Type B pancreatic cell (in vitro differentiated cells): ENCODE data around the gene ELFN1. TPM values are rescaled to one million over a fixed set of nuclear protein-coding genes. Genes with fewer than 3 reads are reported as not detected.

Experiments used
- DNase-seq: peaks from one replicate; pipeline ENCODE4 v3.0.0; 2021; ENCODE audit warnings: mixed read lengths; ENCODE audit not compliant: unreplicated experiment; ENCODE audit errors: extremely low spot score
- H3K27ac Mint-ChIP-seq: 2 replicates; pipeline ENCODE4 v1.8.0; 2021; ENCODE audit warnings: mild to moderate bottlenecking, mixed read lengths
- H3K27me3 Mint-ChIP-seq: 2 replicates; pipeline ENCODE4 v1.8.0; 2021; ENCODE audit warnings: mixed read lengths
- H3K36me3 Mint-ChIP-seq: 2 replicates; pipeline ENCODE4 v1.8.0; 2021; ENCODE audit warnings: mixed read lengths
- H3K4me1 Mint-ChIP-seq: one replicate; pipeline ENCODE4 v1.8.0; 2021; ENCODE audit warnings: mixed read lengths; ENCODE audit not compliant: unreplicated experiment
- H3K4me3 Mint-ChIP-seq: 2 replicates; pipeline ENCODE4 v1.8.0; 2021; ENCODE audit warnings: mild to moderate bottlenecking, mixed read lengths
- H3K9me3 Mint-ChIP-seq: 2 replicates; pipeline ENCODE4 v1.8.0; 2021; ENCODE audit warnings: mixed read lengths
- CTCF ChIP-seq: fragments of 200-600 bp; sonication (generic); conservative IDR thresholded peaks from 2 replicates; pipeline ENCODE4 v1.5.0; 2021; ENCODE audit warnings: antibody characterized with exemption, mild to moderate bottlenecking
- total RNA-seq: library from RNA; stranded (reverse); gene quantifications from 2 replicates; pipeline ENCODE4 v1.2.1, GENCODE V29; 2021; ENCODE audit warnings: low replicate concordance

Gene ELFN1
- total RNA-seq, 1 donor from 2014 or later = 5.8 TPM

- no peaks in the 10 kb centered on the region for H3K9me3 Mint-ChIP-seq
- TF ChIP-seq CTCF = no peak
- H3K27me3 Mint-ChIP-seq = peaks cover 38% of the 10 kb centered on the region
- H3K36me3 Mint-ChIP-seq = no peaks in the 10 kb centered on the region
- DNase-seq = peak; percentile 68
- peaks cover 5% of the 10 kb centered on the region for H3K4me1 Mint-ChIP-seq
- no peak overlapping the region for H3K27ac Mint-ChIP-seq
- peak overlapping the region; percentile 77 for H3K4me3 Mint-ChIP-seq
Measured at GRCh38 chr7:1667566-1668395, 2.3 kb upstream of the ELFN1 start.

GRCh38 chr7:1668396-1669063, 1.5 kb upstream of the ELFN1 start:
- H3K27me3 Mint-ChIP-seq = peaks cover 34% of the 10 kb centered on the region
- H3K27ac Mint-ChIP-seq = no peak overlapping the region

GRCh38 chr7:1669064-1669951, 769 bp upstream of the ELFN1 start:
- H3K27ac Mint-ChIP-seq = no peak overlapping the region
- peak; percentile 70 for DNase-seq
- no peaks in the 10 kb centered on the region for H3K9me3 Mint-ChIP-seq
- H3K36me3 Mint-ChIP-seq = no peaks in the 10 kb centered on the region
- TF ChIP-seq CTCF = no peak
- H3K27me3 Mint-ChIP-seq = peaks cover 31% of the 10 kb centered on the region
- peak overlapping the region; percentile 77 for H3K4me3 Mint-ChIP-seq
- peaks cover 5% of the 10 kb centered on the region for H3K4me1 Mint-ChIP-seq

More at GRCh38 chr7:1668396-1669063, 1.5 kb upstream of the ELFN1 start:
- Mint-ChIP-seq H3K36me3 (no peaks in the 10 kb centered on the region), H3K4me1 (peaks cover 5% of the 10 kb centered on the region), H3K4me3 (peak overlapping the region; percentile 77), H3K9me3 (no peaks in the 10 kb centered on the region)
- DNase-seq = peak; percentile 72
- no peak for TF ChIP-seq CTCF

GRCh38 chr7:1670894-1671593, 967 bp downstream of the ELFN1 start:
- no peak overlapping the region for H3K27ac Mint-ChIP-seq
- peaks cover 5% of the 10 kb centered on the region for H3K4me1 Mint-ChIP-seq
- no peak for TF ChIP-seq CTCF
- peaks cover 33% of the 10 kb centered on the region for H3K27me3 Mint-ChIP-seq
- no peak for DNase-seq
- H3K36me3 Mint-ChIP-seq = no peaks in the 10 kb centered on the region
- no peaks in the 10 kb centered on the region for H3K9me3 Mint-ChIP-seq
- peak overlapping the region; percentile 59 for H3K4me3 Mint-ChIP-seq
